Hindlimb muscle (tissue), 1 donor: ENCODE measurements around the gene ELMO1. TPM values are rescaled to one million over a fixed set of nuclear protein-coding genes. Genes with fewer than 3 reads are reported as not detected.

Experiments
- DNase-seq: peaks from one replicate; pipeline ENCODE4 v3.0.0-alpha.2; 2013
- polyA plus RNA-seq: library from polyadenylated mRNA; unstranded; fragments of 120-200 nt; gene quantifications from one replicate; pipeline ENCODE4 v1.2.1, GENCODE V29; 2013; ENCODE audit not compliant: insufficient read length

ELMO1 gene
- polyA plus RNA-seq, 1 donor, result 28.3 TPM

GRCh38 chr7:37041461-37041860, 407.2 kb downstream of the ELMO1 start:
- no peak for DNase-seq

- no peak for DNase-seq
Measured at GRCh38 chr7:37040330-37040729, 408.3 kb downstream of the ELMO1 start.

- no peak for DNase-seq
Measured at GRCh38 chr7:37039131-37039749, 409.4 kb downstream of the ELMO1 start.

GRCh38 chr7:37038706-37039105, 410.0 kb downstream of the ELMO1 start:
- DNase-seq, result no peak

- DNase-seq, result no peak
Measured at GRCh38 chr7:37037286-37037685, 411.4 kb downstream of the ELMO1 start.

GRCh38 chr7:37035631-37036030, 413.0 kb downstream of the ELMO1 start:
- DNase-seq, result no peak

- no peak for DNase-seq
Measured at GRCh38 chr7:37033141-37033540, 415.5 kb downstream of the ELMO1 start.

- DNase-seq, result no peak
Measured at GRCh38 chr7:37032258-37032601, 416.4 kb downstream of the ELMO1 start.

- peak; percentile 70 for DNase-seq
Measured at GRCh38 chr7:37031571-37032257, 416.9 kb downstream of the ELMO1 start.

GRCh38 chr7:37028909-37029440, 419.7 kb downstream of the ELMO1 start:
- no peak for DNase-seq

GRCh38 chr7:37027557-37028341, 420.9 kb downstream of the ELMO1 start:
- DNase-seq, result no peak

GRCh38 chr7:37027104-37027503, 421.6 kb downstream of the ELMO1 start:
- no peak for DNase-seq

GRCh38 chr7:37018954-37019353, 429.7 kb downstream of the ELMO1 start:
- no peak for DNase-seq

GRCh38 chr7:37016064-37016878, 432.4 kb downstream of the ELMO1 start:
- DNase-seq, result no peak

- no peak for DNase-seq
Measured at GRCh38 chr7:37015353-37016034, 433.2 kb downstream of the ELMO1 start.

- no peak for DNase-seq
Measured at GRCh38 chr7:37013771-37014170, 434.9 kb downstream of the ELMO1 start.

GRCh38 chr7:37011151-37011890, 437.3 kb downstream of the ELMO1 start:
- DNase-seq, result no peak

- no peak for DNase-seq
Measured at GRCh38 chr7:37009125-37009675, 439.5 kb downstream of the ELMO1 start.

- no peak for DNase-seq
Measured at GRCh38 chr7:37007691-37008090, 441.0 kb downstream of the ELMO1 start.

- no peak for DNase-seq
Measured at GRCh38 chr7:37007268-37007667, 441.4 kb downstream of the ELMO1 start.

GRCh38 chr7:37006764-37007163, 441.9 kb downstream of the ELMO1 start:
- DNase-seq, result no peak
